Measurements from ENCODE around the gene KLHL40. TPM values are rescaled to one million over a fixed set of nuclear protein-coding genes. Genes with fewer than 3 reads are reported as not detected.

Gene KLHL40
- total RNA-seq, 2 donors from 2014 or later, result not detected

GRCh38 chr3:42660898-42661297, 24.4 kb upstream of the KLHL40 start:
- Mint-ChIP-seq H3K4me3 (no peak overlapping the region), H3K27ac (no peak overlapping the region), H3K36me3 (ENCODE audit: insufficient read depth in 2 of 2) (no peaks in the 10 kb centered on the region), H3K9me3 (no peaks in the 10 kb centered on the region), H3K27me3 (ENCODE audit: low read depth) (no peaks in the 10 kb centered on the region), H3K4me1 (ENCODE audit: low read depth) (no peaks in the 10 kb centered on the region)
- peak; percentile 49 to 64 for ATAC-seq (replicated peaks in 1 of 2)
- peak in 1 of 2 donors; percentile 27 for DNase-seq

GRCh38 chr3:42661593-42662022, 23.7 kb upstream of the KLHL40 start:
- DNase-seq (no peak), ATAC-seq (replicated peaks in 1 of 2) (no peak)
- Mint-ChIP-seq H3K4me3 (no peak overlapping the region), H3K9me3 (no peaks in the 10 kb centered on the region), H3K27ac (no peak overlapping the region), H3K36me3 (ENCODE audit: insufficient read depth in 2 of 2) (no peaks in the 10 kb centered on the region), H3K27me3 (ENCODE audit: low read depth) (no peaks in the 10 kb centered on the region), H3K4me1 (ENCODE audit: low read depth) (no peaks in the 10 kb centered on the region)

DNA sequence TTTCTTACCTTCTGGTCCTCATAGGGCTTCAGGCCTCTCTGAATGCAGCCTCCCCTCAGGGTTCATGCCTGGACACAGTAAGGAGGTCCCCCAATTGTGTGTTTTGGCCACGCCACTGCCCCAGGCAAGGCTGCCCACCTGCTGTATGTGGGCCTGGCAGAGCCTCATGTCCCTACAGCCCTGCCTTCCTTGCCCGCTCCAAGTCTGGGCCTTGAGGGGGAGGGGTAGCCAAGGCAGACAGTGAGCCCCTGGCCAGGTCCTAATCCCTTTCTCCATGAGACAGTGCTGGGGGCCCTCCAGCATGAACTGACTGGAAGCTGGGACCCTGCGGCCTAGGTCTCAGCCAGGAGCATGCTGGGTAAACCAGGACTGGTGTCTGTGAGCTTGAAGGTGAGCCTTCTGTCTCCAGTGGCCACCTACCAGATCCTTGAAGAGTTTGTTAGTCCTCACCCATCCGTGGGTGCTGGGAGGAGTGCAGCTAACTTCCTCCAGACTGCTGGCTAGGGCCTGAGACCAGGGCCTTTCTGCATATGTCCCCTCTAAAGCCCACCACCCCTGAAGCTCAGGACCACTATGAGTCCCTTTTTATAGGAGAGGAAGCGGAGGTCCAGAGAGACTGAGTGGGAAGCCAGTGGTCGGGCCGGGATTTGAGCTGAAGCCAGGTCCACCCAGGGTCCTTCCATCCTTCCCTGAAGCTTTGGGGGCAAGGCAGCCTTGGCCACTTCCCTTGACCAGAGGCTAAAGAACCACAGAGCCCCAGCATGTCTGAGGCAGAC, 23.1 kb upstream of the KLHL40 start:
- H3K27me3 Mint-ChIP-seq (ENCODE audit: low read depth), result no peaks in the 10 kb centered on the region
- no peak overlapping the region for H3K27ac Mint-ChIP-seq
- no peaks in the 10 kb centered on the region for H3K36me3 Mint-ChIP-seq (ENCODE audit: insufficient read depth in 2 of 2)
- H3K4me3 Mint-ChIP-seq, result no peak overlapping the region
- no peaks in the 10 kb centered on the region for H3K9me3 Mint-ChIP-seq
- ATAC-seq (replicated peaks in 1 of 2) (no peak), DNase-seq (no peak)
- no peaks in the 10 kb centered on the region for H3K4me1 Mint-ChIP-seq (ENCODE audit: low read depth)

DNA sequence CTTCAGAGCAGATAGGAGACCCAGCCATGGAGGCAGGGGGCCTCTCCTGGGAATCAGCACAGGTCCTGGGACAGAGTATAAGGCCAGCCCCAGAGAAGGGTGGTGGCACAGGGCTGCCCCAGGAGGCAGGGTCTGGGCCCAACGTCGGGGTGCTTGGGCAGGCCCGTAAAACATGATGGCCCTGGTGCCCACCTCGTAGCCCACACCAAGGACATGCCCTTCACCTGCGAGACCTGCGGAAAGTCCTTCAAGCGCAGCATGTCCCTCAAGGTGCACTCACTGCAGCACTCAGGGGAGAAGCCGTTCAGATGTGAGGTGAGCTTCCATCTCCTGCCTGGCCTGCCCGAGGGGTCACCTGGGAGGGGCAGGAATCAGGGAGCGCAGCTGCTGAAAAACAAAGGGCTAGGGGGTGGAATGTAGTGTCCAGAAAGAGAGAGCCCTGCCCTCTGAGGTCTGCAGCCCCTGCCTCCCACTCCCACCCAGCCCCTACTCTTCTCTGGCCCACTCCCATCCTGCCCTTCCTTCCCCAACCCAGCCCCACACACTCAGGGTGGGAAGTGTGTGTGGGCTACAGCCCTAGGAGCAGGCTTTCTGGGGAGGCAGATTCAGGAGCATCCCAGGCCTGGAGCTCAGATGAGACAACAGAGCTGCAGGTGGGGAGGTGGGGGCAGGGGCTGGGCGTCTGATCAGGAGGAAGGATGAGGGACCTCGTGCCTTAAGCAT, 22.4 kb upstream of the KLHL40 start:
- DNase-seq (no peak), ATAC-seq (replicated peaks in 1 of 2) (no peak)
- Mint-ChIP-seq H3K27ac (no peak overlapping the region), H3K36me3 (ENCODE audit: insufficient read depth in 2 of 2) (no peaks in the 10 kb centered on the region), H3K4me3 (no peak overlapping the region), H3K27me3 (ENCODE audit: low read depth) (no peaks in the 10 kb centered on the region), H3K9me3 (no peaks in the 10 kb centered on the region), H3K4me1 (ENCODE audit: low read depth) (no peaks in the 10 kb centered on the region)

DNA sequence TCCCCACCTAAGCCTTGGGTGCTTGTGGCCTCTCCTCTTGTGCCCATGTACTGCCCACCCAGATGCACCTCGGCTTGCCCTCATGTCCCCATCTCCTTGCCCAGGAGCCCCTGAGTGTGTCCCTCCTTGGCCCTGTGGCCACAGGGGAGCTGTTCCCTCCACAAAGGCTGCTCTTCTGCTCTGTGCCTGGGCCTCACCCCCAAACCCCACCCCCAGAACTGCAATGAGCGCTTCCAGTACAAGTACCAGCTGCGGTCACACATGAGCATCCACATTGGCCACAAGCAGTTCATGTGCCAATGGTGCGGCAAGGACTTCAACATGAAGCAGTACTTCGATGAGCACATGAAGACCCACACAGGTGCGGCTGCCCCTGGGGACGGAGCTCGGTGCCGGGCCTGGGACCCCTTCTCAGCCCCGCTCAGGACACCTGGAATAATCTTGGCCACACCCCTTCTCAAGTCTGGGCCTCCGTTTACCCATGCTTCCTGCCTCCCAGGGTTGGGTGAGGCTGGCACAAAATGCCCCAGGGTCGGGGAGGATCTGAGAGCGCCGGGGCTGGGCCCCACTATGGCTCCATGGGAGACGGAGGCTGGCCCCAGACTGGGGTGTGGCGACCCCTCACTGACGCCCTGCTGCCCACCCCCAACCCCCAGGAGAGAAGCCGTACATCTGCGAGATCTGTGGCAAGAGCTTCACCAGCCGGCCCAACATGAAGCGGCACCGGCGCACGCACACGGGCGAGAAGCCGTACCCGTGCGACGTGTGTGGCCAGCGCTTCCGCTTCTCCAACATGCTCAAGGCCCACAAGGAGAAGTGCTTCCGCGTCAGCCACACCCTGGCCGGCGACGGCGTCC, 21.5 kb upstream of the KLHL40 start:
- no peak for DNase-seq

DNA sequence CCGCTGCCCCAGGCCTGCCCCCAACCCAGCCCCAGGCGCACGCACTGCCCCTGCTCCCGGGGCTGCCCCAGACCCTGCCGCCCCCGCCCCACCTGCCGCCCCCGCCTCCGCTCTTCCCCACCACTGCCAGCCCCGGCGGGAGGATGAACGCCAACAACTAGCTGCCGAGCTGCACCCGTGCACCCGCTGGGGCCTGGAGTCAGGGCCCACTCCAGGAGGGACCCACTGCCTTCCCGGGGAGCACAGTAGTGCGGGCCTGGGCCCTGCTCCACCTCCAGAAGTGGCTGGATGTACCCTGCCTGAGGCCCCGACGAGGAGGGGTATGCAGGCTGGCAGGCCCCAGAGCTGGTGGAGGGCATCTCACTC, 20.9 kb upstream of the KLHL40 start:
- Mint-ChIP-seq H3K4me3 (no peak overlapping the region), H3K27me3 (ENCODE audit: low read depth) (no peaks in the 10 kb centered on the region), H3K27ac (no peak overlapping the region), H3K36me3 (ENCODE audit: insufficient read depth in 2 of 2) (no peaks in the 10 kb centered on the region), H3K9me3 (peaks cover 0 to 5% of the 10 kb centered on the region in 2 donors), H3K4me1 (ENCODE audit: low read depth) (no peaks in the 10 kb centered on the region)
- DNase-seq, result no peak
- ATAC-seq (replicated peaks in 1 of 2), result no peak

More for the DNA sequence above, 21.5 kb upstream of the KLHL40 start:
- Mint-ChIP-seq H3K9me3 (peaks cover 0 to 4% of the 10 kb centered on the region in 2 donors), H3K36me3 (ENCODE audit: insufficient read depth in 2 of 2) (no peaks in the 10 kb centered on the region), H3K4me3 (no peak overlapping the region), H3K27me3 (ENCODE audit: low read depth) (no peaks in the 10 kb centered on the region), H3K27ac (no peak overlapping the region), H3K4me1 (ENCODE audit: low read depth) (no peaks in the 10 kb centered on the region)
- no peak for ATAC-seq (replicated peaks in 1 of 2)

DNA sequence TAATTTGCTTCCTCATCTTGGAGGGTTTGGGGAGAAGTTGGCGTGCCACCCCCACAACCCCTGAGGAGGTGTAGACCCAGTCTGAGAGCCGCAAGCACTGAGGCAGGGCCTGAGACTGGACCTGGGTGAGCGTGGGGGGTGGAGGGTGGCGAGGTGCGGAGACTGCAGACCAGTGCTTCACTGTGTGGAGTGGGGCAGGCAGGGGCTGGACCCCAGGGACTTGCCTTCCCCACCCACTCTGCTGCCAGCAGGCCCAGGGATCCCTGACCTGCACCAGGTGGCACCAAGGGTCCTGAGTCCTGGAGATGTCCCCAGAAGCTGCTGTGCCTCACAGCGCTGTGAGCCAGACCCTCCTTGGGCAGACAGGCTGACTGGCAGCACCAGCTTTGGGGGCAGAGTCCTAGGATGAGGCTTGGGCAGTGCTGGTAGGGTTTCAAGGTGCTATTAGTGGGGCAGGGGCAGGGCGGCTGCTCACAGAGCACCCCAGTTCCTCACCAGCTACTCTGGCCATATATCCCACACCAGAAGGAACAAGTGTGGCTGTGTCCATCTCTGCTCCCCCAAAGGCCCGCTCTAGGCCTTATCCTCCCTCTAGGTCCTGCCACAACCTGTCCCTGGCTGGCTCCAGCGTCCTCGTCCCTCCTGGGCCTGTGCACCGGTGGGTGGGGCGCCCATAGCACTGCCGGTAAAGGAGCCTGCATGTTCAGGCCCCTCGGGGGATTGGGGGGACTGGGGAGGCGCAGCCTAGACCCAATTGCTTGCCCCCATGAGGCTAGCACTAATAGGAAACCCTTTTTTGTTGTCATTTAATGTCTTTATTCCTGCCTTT, 20.1 kb upstream of the KLHL40 start:
- Mint-ChIP-seq H3K9me3 (peaks cover 0 to 5% of the 10 kb centered on the region in 2 donors), H3K4me3 (no peak overlapping the region), H3K36me3 (ENCODE audit: insufficient read depth in 2 of 2) (no peaks in the 10 kb centered on the region), H3K4me1 (ENCODE audit: low read depth) (no peaks in the 10 kb centered on the region), H3K27ac (no peak overlapping the region), H3K27me3 (ENCODE audit: low read depth) (no peaks in the 10 kb centered on the region)
- no peak for DNase-seq
- ATAC-seq (replicated peaks in 1 of 2), result no peak

DNA sequence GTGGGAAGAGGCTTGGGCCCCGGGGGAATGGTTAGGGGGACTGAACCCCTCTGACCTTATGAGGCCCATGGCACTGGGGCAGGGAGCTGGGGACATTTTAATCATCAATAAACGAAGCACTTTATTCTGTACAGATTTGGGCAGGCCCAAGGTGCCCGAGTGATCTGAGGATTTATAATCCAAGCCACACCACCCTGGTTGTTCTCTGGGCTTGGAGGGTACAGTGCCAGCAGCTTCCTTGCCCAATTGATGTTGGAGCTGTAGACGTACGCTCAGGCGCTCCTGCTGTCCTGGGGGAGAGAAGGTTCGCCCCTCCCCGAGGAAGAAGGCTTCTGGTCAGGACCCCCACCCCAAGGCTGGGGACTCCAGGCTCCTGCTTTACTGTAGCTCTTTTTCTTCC, 19.3 kb upstream of the KLHL40 start:
- peaks cover 0 to 5% of the 10 kb centered on the region in 2 donors for H3K9me3 Mint-ChIP-seq
- H3K4me3 Mint-ChIP-seq, result no peak overlapping the region

GRCh38 chr3:42666577-42666998, 18.7 kb upstream of the KLHL40 start:
- H3K4me3 Mint-ChIP-seq, result no peak overlapping the region
- H3K27me3 Mint-ChIP-seq (ENCODE audit: low read depth), result no peaks in the 10 kb centered on the region
- DNase-seq (no peak), ATAC-seq (replicated peaks in 1 of 2) (no peak)
- H3K36me3 Mint-ChIP-seq (ENCODE audit: insufficient read depth in 2 of 2), result no peaks in the 10 kb centered on the region
- peaks cover 0 to 5% of the 10 kb centered on the region in 2 donors for H3K9me3 Mint-ChIP-seq
- H3K4me1 Mint-ChIP-seq (ENCODE audit: low read depth), result no peaks in the 10 kb centered on the region
- no peak overlapping the region for H3K27ac Mint-ChIP-seq

More for the DNA sequence above, 19.3 kb upstream of the KLHL40 start:
- H3K27ac Mint-ChIP-seq, result no peak overlapping the region
- H3K36me3 Mint-ChIP-seq (ENCODE audit: insufficient read depth in 2 of 2), result no peaks in the 10 kb centered on the region
- ATAC-seq (replicated peaks in 1 of 2), result no peak
- no peaks in the 10 kb centered on the region for H3K4me1 Mint-ChIP-seq (ENCODE audit: low read depth)
- no peak for DNase-seq
- H3K27me3 Mint-ChIP-seq (ENCODE audit: low read depth), result no peaks in the 10 kb centered on the region

- H3K27ac Mint-ChIP-seq, result no peak overlapping the region
- H3K36me3 Mint-ChIP-seq (ENCODE audit: insufficient read depth in 2 of 2), result no peaks in the 10 kb centered on the region
- H3K4me3 Mint-ChIP-seq, result no peak overlapping the region
- DNase-seq, result no peak
- no peak for ATAC-seq (replicated peaks in 1 of 2)
- no peaks in the 10 kb centered on the region for H3K4me1 Mint-ChIP-seq (ENCODE audit: low read depth)
- H3K27me3 Mint-ChIP-seq (ENCODE audit: low read depth), result no peaks in the 10 kb centered on the region
- H3K9me3 Mint-ChIP-seq, result peaks cover 0 to 5% of the 10 kb centered on the region in 2 donors
Observed at GRCh38 chr3:42667096-42667522, 18.2 kb upstream of the KLHL40 start.

- Mint-ChIP-seq H3K27me3 (ENCODE audit: low read depth) (no peaks in the 10 kb centered on the region), H3K9me3 (peaks cover 0 to 5% of the 10 kb centered on the region in 2 donors), H3K36me3 (ENCODE audit: insufficient read depth in 2 of 2) (no peaks in the 10 kb centered on the region), H3K27ac (no peak overlapping the region), H3K4me1 (ENCODE audit: low read depth) (no peaks in the 10 kb centered on the region), H3K4me3 (no peak overlapping the region)
- DNase-seq (no peak), ATAC-seq (replicated peaks in 1 of 2) (no peak)
Observed at GRCh38 chr3:42667523-42668412, 17.6 kb upstream of the KLHL40 start.

GRCh38 chr3:42668413-42668760, 16.9 kb upstream of the KLHL40 start:
- Mint-ChIP-seq H3K27me3 (ENCODE audit: low read depth) (no peaks in the 10 kb centered on the region), H3K4me1 (ENCODE audit: low read depth) (no peaks in the 10 kb centered on the region), H3K4me3 (no peak overlapping the region), H3K36me3 (ENCODE audit: insufficient read depth in 2 of 2) (no peaks in the 10 kb centered on the region), H3K9me3 (peaks cover 0 to 5% of the 10 kb centered on the region in 2 donors), H3K27ac (no peak overlapping the region)
- DNase-seq (no peak), ATAC-seq (replicated peaks in 1 of 2) (no peak)

All from activated T-cell treated with anti-CD3 and anti-CD28 coated beads, Interleukin-2, amount 50 U/mL, for 72 hours (primary cell).